ENCODE results near the gene NUDT7. TPM values are rescaled to one million over a fixed set of nuclear protein-coding genes. Genes with fewer than 3 reads are reported as not detected.

Gene NUDT7
- total RNA-seq, 2 donors from 2014 or later, result 6.1 to 10.9 TPM

DNA sequence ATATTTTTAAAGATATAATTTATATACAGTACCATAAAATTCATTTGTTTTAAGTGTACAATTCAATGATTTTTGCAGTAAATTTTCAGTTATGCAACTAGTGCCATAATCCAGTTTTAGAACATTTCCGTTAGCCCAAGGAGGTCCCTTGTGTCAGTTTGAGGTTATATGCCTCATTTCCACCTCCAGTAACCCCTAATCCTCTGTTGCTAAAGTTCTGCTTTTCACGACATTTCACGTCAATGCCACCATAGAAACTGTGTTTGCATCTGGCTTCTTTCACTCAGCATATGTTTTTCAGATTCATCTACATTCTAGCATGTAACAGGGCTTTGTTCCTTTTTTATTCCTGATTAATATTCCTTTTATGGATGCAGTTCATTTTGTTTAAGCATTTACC, 42.4 kb upstream of the NUDT7 start:
- Histone ChIP-seq H3K27ac (ENCODE audit: low read depth, low read length) (no peak overlapping the region), H3K9me3 (ENCODE audit: control insufficient read depth, low read length) (no peaks in the 10 kb centered on the region), H3K36me3 (ENCODE audit: control insufficient read depth, insufficient read depth, low read length) (no peaks in the 10 kb centered on the region), H3K27me3 (ENCODE audit: control insufficient read depth, insufficient read depth, low read length, poor library complexity, severe bottlenecking) (no peaks in the 10 kb centered on the region), H3K4me1 (ENCODE audit: control insufficient read depth, insufficient read depth, low read length) (no peaks in the 10 kb centered on the region), H3K4me3 (ENCODE audit: low read length) (no peak overlapping the region), H3K9ac (ENCODE audit: extremely low read depth, low read length, poor library complexity, severe bottlenecking) (no peak overlapping the region)
- no peak for DNase-seq
- WGBS, 2 experiments (ENCODE audit: insufficient coverage in 1 of 2, insufficient read length in 1 of 2), result 92 to 94% methylated on average over 3 of the region's 3 CpGs
- no peak overlapping the region for H3K4me3 Mint-ChIP-seq
- no peaks in the 10 kb centered on the region for H3K9me3 Mint-ChIP-seq
- TF ChIP-seq, protein P1, sequence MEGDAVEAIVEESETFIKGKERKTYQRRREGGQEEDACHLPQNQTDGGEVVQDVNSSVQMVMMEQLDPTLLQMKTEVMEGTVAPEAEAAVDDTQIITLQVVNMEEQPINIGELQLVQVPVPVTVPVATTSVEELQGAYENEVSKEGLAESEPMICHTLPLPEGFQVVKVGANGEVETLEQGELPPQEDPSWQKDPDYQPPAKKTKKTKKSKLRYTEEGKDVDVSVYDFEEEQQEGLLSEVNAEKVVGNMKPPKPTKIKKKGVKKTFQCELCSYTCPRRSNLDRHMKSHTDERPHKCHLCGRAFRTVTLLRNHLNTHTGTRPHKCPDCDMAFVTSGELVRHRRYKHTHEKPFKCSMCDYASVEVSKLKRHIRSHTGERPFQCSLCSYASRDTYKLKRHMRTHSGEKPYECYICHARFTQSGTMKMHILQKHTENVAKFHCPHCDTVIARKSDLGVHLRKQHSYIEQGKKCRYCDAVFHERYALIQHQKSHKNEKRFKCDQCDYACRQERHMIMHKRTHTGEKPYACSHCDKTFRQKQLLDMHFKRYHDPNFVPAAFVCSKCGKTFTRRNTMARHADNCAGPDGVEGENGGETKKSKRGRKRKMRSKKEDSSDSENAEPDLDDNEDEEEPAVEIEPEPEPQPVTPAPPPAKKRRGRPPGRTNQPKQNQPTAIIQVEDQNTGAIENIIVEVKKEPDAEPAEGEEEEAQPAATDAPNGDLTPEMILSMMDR (conservative IDR thresholded peaks at IDR 0.05), result no peak
- no peaks in the 10 kb centered on the region for H3K36me3 Mint-ChIP-seq (ENCODE audit: low read depth)
- H3K27me3 Mint-ChIP-seq (ENCODE audit: insufficient read depth), result no peaks in the 10 kb centered on the region
- H3K4me1 Mint-ChIP-seq, result no peaks in the 10 kb centered on the region
- no peak overlapping the region for H3K27ac Mint-ChIP-seq

DNA sequence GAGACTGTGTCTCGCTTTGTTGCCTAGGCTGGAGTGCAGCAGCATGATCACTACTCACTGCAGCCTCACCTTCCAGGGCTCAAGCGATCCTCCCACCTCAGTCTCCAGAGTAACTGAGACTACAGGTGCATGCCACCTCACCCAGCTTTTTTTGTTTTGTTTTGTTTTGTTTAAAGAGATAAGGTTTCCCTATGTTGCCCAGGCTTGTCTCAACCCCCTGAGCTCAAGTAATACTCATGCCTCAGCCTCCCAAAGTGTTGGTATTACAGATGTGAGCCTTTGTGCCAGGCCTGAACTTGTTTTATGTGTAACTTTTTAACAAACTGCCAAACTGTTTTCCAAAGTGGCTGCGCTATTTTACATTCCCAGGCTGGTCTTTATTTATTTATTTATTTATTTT, 41.8 kb upstream of the NUDT7 start:
- Histone ChIP-seq H3K4me3 (ENCODE audit: low read length) (no peak overlapping the region), H3K27ac (ENCODE audit: low read depth, low read length) (no peak overlapping the region), H3K4me1 (ENCODE audit: control insufficient read depth, insufficient read depth, low read length) (no peaks in the 10 kb centered on the region), H3K36me3 (ENCODE audit: control insufficient read depth, insufficient read depth, low read length) (no peaks in the 10 kb centered on the region), H3K27me3 (ENCODE audit: control insufficient read depth, insufficient read depth, low read length, poor library complexity, severe bottlenecking) (no peaks in the 10 kb centered on the region), H3K9me3 (ENCODE audit: control insufficient read depth, low read length) (no peaks in the 10 kb centered on the region), H3K9ac (ENCODE audit: extremely low read depth, low read length, poor library complexity, severe bottlenecking) (no peak overlapping the region)
- no peaks in the 10 kb centered on the region for H3K27me3 Mint-ChIP-seq (ENCODE audit: insufficient read depth)
- H3K27ac Mint-ChIP-seq, result no peak overlapping the region
- whole genome bisulfite sequencing, 2 experiments (ENCODE audit: insufficient coverage in 1 of 2, insufficient read length in 1 of 2), result 92 to 100% methylated on average over 1 to 3 of the region's 3 CpGs
- H3K9me3 Mint-ChIP-seq, result no peaks in the 10 kb centered on the region
- TF ChIP-seq, protein P1 (conservative IDR thresholded peaks at IDR 0.05), result no peak
- DNase-seq, result no peak
- H3K4me3 Mint-ChIP-seq, result no peak overlapping the region
- H3K36me3 Mint-ChIP-seq (ENCODE audit: low read depth), result no peaks in the 10 kb centered on the region
- H3K4me1 Mint-ChIP-seq, result no peaks in the 10 kb centered on the region

DNA sequence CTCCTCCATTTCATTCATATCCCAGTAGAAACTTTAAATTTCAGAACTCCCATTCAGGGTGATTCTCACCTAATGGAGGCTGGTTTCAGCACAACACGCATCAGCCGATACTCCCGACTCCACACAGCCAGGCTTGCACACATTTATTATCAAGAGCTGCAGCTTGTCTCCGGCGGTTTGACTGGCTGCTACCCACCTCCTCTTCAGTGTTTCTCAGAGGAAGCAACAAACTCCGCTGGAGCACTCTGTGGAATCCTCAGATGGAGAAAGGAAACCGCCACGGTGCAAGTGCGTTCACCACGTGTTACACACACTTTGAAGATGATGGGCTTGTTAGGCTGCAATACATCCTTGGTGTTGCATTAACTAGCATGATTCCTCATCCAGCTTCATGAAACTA, 39.7 kb upstream of the NUDT7 start:
- DNase-seq, result no peak
- H3K4me3 ChIP-seq (ENCODE audit: low read length), result no peak overlapping the region
- H3K27ac ChIP-seq (ENCODE audit: low read depth, low read length), result no peak overlapping the region
- no peak overlapping the region for H3K9ac ChIP-seq (ENCODE audit: extremely low read depth, low read length, poor library complexity, severe bottlenecking)
- Mint-ChIP-seq H3K4me3 (no peak overlapping the region), H3K9me3 (no peaks in the 10 kb centered on the region), H3K27ac (no peak overlapping the region), H3K4me1 (no peaks in the 10 kb centered on the region), H3K36me3 (ENCODE audit: low read depth) (no peaks in the 10 kb centered on the region), H3K27me3 (ENCODE audit: insufficient read depth) (no peaks in the 10 kb centered on the region)
- WGBS, 2 experiments (ENCODE audit: insufficient coverage in 1 of 2, insufficient read length in 1 of 2), result 81 to 83% methylated on average over 10 of the region's 10 CpGs
- no peaks in the 10 kb centered on the region for H3K4me1 ChIP-seq (ENCODE audit: control insufficient read depth, insufficient read depth, low read length)
- TF ChIP-seq, protein P1 (conservative IDR thresholded peaks at IDR 0.05), result no peak
- H3K36me3 ChIP-seq (ENCODE audit: control insufficient read depth, insufficient read depth, low read length), result no peaks in the 10 kb centered on the region
- H3K9me3 ChIP-seq (ENCODE audit: control insufficient read depth, low read length), result no peaks in the 10 kb centered on the region
- no peaks in the 10 kb centered on the region for H3K27me3 ChIP-seq (ENCODE audit: control insufficient read depth, insufficient read depth, low read length, poor library complexity, severe bottlenecking)
